SK-N-MC (cell line): Measurements from ENCODE around the gene LIM2.
"Not testable (repeated sequence)": the region's sequence is repeated elsewhere in the genome, so short reads cannot be mapped to it uniquely, and the experiment has no call there.

Experiments
- DNase-seq: peaks from one replicate; pipeline ENCODE4 v3.0.0-alpha.2; 2011; ENCODE audit warnings: low read depth, low spot score
- H3K27ac ChIP-seq: fragments of 200-600 bp; sonication (generic); 2 replicates; pipeline ENCODE4 v1.5.1; 2016; ENCODE audit warnings: mixed run types
- H3K36me3 ChIP-seq: fragments of 200-600 bp; sonication (generic); 2 replicates; pipeline ENCODE4 v1.6.1; 2017; ENCODE audit warnings: antibody characterized with exemption, low read length, mixed read lengths; ENCODE audit not compliant: insufficient read depth
- H3K4me3 ChIP-seq: fragments of 200-600 bp; sonication (generic); 2 replicates; pipeline ENCODE4 v1.5.1; 2016
- H3K9ac ChIP-seq: fragments of 200-600 bp; sonication (generic); 2 replicates; pipeline ENCODE4 v1.8.0; 2017; ENCODE audit warnings: mixed run types, mixed read lengths; ENCODE audit not compliant: insufficient read length
- H3K9me3 ChIP-seq: fragments of 200-600 bp; sonication (generic); 2 replicates; pipeline ENCODE4 v1.6.1; 2017; ENCODE audit warnings: low read depth, mild to moderate bottlenecking, antibody characterized with exemption, low read length, moderate library complexity, mixed read lengths
- EZH2 ChIP-seq: fragments of 200-600 bp; sonication (generic); IDR thresholded peaks from one replicate; pipeline ENCODE4 v1.6.1; 2017; ENCODE audit warnings: antibody characterized with exemption
- FOXP2 ChIP-seq: optimal IDR thresholded peaks from 2 replicates; pipeline ENCODE3; 2011; ENCODE audit warnings: mild to moderate bottlenecking, moderate library complexity; ENCODE audit not compliant: insufficient read depth; ENCODE audit errors: extremely low read length, control extremely low read depth
- POLR2AphosphoS5 ChIP-seq: IDR thresholded peaks from 2 replicates; pipeline ENCODE4 v1.6.1; 2012; ENCODE audit warnings: mild to moderate bottlenecking, low read depth, low read length, borderline replicate concordance

LIM2 gene

GRCh38 chr19:51418707-51419106 is 30.9 kb upstream of the LIM2 start:
- Histone ChIP-seq H3K36me3 (no peaks in the 10 kb centered on the region), H3K9me3 (no peaks in the 10 kb centered on the region), H3K27ac (no peak overlapping the region), H3K4me3 (no peak overlapping the region), H3K9ac (no peak overlapping the region)
- TF ChIP-seq POLR2AphosphoS5 (no peak), EZH2 (no peak), FOXP2 (no peak)
- no peak for DNase-seq

GRCh38 chr19:51417810-51418157 is 30.0 kb upstream of the LIM2 start:
- no peak overlapping the region for H3K9ac ChIP-seq
- H3K4me3 ChIP-seq = no peak overlapping the region
- no peak for DNase-seq

DNA sequence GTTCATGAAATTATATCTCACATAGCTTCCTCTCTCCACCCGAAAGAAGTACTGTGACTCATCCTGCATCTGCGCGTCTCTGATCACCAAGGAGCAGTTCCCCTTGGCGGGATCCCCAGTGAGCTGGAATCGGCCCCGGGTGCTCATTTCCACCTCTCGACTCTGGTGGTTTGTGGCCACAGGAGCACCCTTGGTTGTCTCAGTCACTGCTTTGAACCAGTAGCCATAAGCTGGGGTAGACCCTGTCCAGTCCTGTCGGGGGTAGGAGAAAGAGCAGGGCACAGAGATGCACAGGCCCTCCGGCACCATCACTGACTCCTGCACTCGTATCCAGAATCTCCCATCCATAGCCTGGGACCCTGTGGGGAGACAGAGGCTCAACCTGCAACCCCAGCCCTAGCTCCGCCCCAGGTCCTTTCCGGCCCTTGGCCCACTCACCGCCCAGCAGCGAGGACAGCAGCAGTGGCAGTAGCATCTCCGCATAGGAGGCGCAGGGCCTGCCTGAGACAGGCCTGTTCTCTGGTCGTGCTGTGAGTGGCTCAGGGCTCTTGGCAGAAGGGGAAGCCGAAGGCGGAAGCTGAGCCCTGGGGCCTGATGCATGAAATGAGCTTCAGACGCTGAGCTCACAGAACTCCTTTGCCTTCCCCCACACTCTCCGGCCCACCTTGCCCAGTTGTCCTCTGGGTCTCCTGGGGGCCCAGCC is 29.5 kb upstream of the LIM2 start, which contains the start of gene SIGLEC10:
Gene SIGLEC10 (minus strand): TSS at position 536 of the 703 bp plus-strand sequence. CDS start 61 bp downstream, at position 475.
- no peak within 1 kb of the TSS for H3K9ac ChIP-seq
- no peak for DNase-seq
- H3K9me3 ChIP-seq = no peaks in the 10 kb centered on the region
- no peak for TF ChIP-seq POLR2AphosphoS5
- TF ChIP-seq EZH2 = no peak
- no peak for TF ChIP-seq FOXP2
- H3K27ac ChIP-seq = no peak within 1 kb of the TSS
- no peak within 1 kb of the TSS for H3K4me3 ChIP-seq
- H3K36me3 ChIP-seq = no peaks in the 10 kb centered on the region

More at GRCh38 chr19:51417810-51418157, 30.0 kb upstream of the LIM2 start:
- no peak overlapping the region for H3K27ac ChIP-seq
- no peaks in the 10 kb centered on the region for H3K36me3 ChIP-seq
- TF ChIP-seq POLR2AphosphoS5 (no peak), EZH2 (no peak), FOXP2 (no peak)
- no peaks in the 10 kb centered on the region for H3K9me3 ChIP-seq

DNA sequence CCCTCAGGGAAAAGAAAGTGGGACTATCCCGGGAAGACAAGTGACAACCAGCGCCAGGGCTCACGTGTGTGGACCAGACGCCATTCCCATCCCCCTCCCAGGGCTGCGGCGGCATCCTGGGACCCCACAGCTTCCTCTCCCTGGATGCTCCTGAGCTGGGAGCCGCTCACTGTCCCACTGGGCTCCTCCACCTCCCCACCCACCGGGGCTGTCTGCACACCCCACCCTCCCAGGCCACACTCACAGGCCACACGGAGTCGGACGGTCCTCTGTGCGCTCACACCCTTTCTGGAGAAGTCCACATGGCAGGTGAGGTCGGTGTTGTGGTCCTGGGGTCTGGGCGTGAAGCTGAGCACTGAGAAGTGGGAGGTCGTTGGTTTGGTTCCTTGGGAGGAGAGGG is 28.6 kb upstream of the LIM2 start:
- H3K36me3 ChIP-seq, H3K9me3 ChIP-seq, H3K9ac ChIP-seq, DNase-seq, H3K4me3 ChIP-seq, H3K27ac ChIP-seq: not testable (repeated sequence)

DNA sequence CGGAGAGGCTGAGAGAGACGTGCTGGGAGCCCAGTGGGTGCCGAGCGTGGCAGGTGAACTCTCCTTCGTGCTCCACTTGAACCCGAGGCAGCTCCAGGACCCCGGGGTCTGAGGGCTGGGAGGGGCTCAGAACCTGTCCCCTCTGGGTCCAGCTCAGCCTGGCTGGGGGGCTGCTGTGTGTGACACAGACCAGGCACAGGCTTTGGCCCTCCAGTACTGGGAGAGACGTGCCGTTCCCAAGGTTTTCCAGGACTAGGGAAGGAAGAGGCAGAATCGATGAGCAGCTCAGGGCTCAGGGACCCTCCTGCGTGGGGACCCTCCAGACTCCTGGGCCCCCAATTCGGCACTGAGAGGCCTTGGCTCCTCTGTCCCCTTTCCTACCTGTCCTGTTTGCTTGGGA is 27.4 kb upstream of the LIM2 start:
- Histone ChIP-seq H3K27ac (no peak overlapping the region), H3K9ac (no peak overlapping the region), H3K9me3 (no peaks in the 10 kb centered on the region), H3K36me3 (no peaks in the 10 kb centered on the region), H3K4me3 (no peak overlapping the region)
- no peak for DNase-seq
- TF ChIP-seq EZH2 (no peak), POLR2AphosphoS5 (no peak), FOXP2 (no peak)

DNA sequence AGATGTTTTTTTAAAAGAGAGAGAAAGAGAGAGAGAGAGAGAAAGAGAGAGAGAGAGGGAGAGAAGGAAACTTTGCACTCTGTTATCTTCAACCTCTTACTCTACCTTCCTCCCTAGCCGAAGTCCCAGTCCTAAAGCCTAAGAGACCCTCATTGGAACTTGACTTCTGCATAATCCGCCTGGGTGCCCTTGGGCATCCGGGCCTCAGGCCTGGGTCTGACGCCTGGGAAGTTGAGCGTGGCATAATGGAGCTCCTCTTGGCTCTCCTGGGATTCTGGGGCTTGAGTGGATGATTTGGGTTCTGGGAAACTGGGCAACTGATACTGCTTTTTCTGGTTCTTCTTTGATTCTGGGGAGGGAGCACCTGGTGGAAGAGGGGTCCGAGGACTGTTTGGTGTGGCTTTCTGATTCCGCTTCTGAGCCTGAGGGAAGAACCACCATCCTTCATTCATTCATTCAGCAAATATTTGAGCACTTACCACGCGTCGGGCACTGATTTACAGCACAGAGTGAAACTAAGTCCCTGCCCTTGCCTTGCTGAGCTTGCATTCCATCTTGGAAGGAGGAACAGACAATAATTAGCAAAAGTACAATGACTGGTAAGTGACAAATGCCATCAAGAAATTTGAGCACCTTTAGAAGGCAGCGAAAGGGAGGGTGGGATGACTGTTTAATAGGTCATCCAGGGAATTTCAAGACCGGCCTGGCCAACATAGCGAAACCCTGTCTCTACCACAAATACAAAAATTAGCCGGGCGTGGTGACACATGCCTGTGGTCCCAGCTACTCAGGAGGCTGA is 23.4 kb upstream of the LIM2 start:
- H3K27ac ChIP-seq = no peak overlapping the region
- DNase-seq = no peak

DNA sequence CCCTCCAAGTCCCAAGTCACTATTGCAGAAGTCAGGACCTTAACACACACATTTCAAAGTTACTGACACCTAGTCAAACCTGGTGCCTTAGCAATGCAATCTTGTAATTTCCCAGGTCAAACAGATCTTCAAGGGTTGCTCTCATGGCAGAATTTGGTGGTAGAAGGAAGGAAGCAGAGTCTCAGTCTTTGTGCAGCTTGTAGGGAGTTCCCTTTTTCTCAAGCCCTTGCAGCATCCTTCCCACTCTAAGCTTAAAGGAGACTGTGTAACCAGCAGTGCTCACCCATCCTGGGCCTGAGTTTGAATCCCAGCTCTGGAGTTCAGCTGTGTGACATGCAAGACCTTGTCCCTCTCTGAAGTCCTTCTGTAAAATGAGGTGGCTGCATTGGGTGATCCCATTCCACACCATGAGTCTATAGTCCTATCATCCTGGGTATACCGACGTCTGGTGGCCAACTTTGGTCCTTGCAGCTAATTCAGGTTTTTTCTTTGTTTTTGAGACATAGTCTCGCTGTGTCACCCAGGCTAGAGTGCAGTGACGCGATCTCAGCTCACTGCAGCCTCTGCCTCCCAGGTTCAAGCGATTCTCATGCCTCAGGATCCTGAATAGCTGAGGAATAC is 19.8 kb upstream of the LIM2 start:
- H3K9me3 ChIP-seq = no peaks in the 10 kb centered on the region
- no peak for DNase-seq
- no peaks in the 10 kb centered on the region for H3K36me3 ChIP-seq
- H3K27ac ChIP-seq = no peak overlapping the region
- no peak overlapping the region for H3K4me3 ChIP-seq
- TF ChIP-seq EZH2 (no peak), FOXP2 (no peak), POLR2AphosphoS5 (no peak)
- H3K9ac ChIP-seq = no peak overlapping the region

More for the DNA sequence above, 23.4 kb upstream of the LIM2 start:
- H3K36me3 ChIP-seq = no peaks in the 10 kb centered on the region
- no peaks in the 10 kb centered on the region for H3K9me3 ChIP-seq
- no peak for TF ChIP-seq EZH2
- no peak for TF ChIP-seq POLR2AphosphoS5
- TF ChIP-seq FOXP2 = no peak
- no peak overlapping the region for H3K9ac ChIP-seq
- no peak overlapping the region for H3K4me3 ChIP-seq

- DNase-seq = no peak
- H3K4me3 ChIP-seq = no peak overlapping the region
- H3K27ac ChIP-seq = no peak overlapping the region
- no peaks in the 10 kb centered on the region for H3K36me3 ChIP-seq
- H3K9me3 ChIP-seq = 0 out of 2 replicates have a peak, but pooled peaks cover 8% of the 10 kb centered on the region
- no peak for TF ChIP-seq EZH2
- TF ChIP-seq POLR2AphosphoS5 = no peak
- no peak for TF ChIP-seq FOXP2
- no peak overlapping the region for H3K9ac ChIP-seq
Measured at GRCh38 chr19:51402117-51402516, 14.3 kb upstream of the LIM2 start.

- H3K9me3 ChIP-seq, H3K9ac ChIP-seq, H3K36me3 ChIP-seq, DNase-seq: not testable (repeated sequence)
- H3K4me3 ChIP-seq = peak overlapping the region; percentile 58
- 0 out of 2 replicates have a peak overlapping the region, but pooled peaks have one; percentile 36 for H3K27ac ChIP-seq
Measured at GRCh38 chr19:51399936-51400335, 12.2 kb upstream of the LIM2 start.
